Esophagus muscularis mucosa (tissue), 4 donors: Measurements from ENCODE around the gene BRINP1.

ENCODE experiments used
- EP300 ChIP-seq: sonication (generic); formaldehyde crosslinking; IDR thresholded peaks from one replicate; pipeline ENCODE4 v1.6.1; 2017; ENCODE audit warnings: antibody characterized with exemption
- POLR2A ChIP-seq: fragments of 450-650 bp; IDR thresholded peaks from one replicate; pipeline ENCODE4 v1.6.1; 2017; ENCODE audit warnings: antibody characterized with exemption, moderate library complexity, mild to moderate bottlenecking, low read depth
- POLR2AphosphoS5 ChIP-seq, 2 donors: sonication (generic); formaldehyde crosslinking; IDR thresholded peaks; one replicate each; pipeline ENCODE4 v1.6.1; 2017; ENCODE audit warnings: antibody characterized with exemption in 2 of 2
- TF ChIP-seq, protein P1 (sequence below), 3 experiments: fragments of 200-600 bp in 2 of 3; fragments of 450-650 bp in 1 of 3; sonication (generic) in 2 of 3; IDR thresholded peaks; one replicate each; pipeline ENCODE4 v1.5.1; 2017 to 2019; ENCODE audit warnings: antibody characterized with exemption in 3 of 3, mild to moderate bottlenecking in 2 of 3, moderate library complexity in 1 of 3

DNA sequence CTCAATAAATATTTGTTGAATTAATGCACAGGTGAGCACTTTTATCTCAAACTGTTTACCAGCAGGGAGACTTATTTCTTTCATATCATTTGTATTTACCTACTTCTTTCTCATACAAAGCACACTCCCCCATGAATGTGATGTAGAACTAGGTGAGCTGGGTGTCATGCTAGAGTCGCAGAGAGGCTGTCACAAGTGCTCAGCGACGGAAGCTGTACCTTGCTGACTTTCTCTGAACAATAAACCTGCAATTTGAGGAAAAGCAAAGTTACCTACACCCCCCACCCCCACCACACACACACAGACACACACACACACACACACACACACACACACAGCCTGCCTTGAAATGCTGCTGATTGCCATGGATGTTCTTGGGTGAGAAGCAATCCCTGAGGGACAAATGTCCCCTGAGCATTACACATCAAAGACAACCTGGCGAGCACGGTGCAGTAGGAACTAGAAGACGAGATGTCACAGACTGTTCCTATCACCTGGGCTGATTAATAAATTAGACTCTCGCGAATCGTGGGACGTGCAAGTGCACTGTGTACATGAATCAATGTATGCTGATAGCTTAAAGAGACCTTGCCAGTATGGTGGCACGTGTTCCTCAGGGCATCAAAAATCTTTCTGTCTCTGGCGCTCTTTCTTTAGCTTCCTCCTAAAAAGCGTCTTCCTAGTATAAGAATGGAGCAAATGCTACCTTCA lies 66.1 kb downstream of the BRINP1 start:
- TF ChIP-seq, protein P1, sequence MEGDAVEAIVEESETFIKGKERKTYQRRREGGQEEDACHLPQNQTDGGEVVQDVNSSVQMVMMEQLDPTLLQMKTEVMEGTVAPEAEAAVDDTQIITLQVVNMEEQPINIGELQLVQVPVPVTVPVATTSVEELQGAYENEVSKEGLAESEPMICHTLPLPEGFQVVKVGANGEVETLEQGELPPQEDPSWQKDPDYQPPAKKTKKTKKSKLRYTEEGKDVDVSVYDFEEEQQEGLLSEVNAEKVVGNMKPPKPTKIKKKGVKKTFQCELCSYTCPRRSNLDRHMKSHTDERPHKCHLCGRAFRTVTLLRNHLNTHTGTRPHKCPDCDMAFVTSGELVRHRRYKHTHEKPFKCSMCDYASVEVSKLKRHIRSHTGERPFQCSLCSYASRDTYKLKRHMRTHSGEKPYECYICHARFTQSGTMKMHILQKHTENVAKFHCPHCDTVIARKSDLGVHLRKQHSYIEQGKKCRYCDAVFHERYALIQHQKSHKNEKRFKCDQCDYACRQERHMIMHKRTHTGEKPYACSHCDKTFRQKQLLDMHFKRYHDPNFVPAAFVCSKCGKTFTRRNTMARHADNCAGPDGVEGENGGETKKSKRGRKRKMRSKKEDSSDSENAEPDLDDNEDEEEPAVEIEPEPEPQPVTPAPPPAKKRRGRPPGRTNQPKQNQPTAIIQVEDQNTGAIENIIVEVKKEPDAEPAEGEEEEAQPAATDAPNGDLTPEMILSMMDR (IDR thresholded peaks at IDR 0.05), result no peak
- TF ChIP-seq POLR2A, result no peak
- TF ChIP-seq POLR2AphosphoS5 (IDR thresholded peaks at IDR 0.05), result no peak
- TF ChIP-seq EP300, result no peak
